ENCODE results near the gene PROM2.
A peak's percentile ranks its signal among the peaks of the same experiment; 100 is the strongest.

Gene PROM2

DNA sequence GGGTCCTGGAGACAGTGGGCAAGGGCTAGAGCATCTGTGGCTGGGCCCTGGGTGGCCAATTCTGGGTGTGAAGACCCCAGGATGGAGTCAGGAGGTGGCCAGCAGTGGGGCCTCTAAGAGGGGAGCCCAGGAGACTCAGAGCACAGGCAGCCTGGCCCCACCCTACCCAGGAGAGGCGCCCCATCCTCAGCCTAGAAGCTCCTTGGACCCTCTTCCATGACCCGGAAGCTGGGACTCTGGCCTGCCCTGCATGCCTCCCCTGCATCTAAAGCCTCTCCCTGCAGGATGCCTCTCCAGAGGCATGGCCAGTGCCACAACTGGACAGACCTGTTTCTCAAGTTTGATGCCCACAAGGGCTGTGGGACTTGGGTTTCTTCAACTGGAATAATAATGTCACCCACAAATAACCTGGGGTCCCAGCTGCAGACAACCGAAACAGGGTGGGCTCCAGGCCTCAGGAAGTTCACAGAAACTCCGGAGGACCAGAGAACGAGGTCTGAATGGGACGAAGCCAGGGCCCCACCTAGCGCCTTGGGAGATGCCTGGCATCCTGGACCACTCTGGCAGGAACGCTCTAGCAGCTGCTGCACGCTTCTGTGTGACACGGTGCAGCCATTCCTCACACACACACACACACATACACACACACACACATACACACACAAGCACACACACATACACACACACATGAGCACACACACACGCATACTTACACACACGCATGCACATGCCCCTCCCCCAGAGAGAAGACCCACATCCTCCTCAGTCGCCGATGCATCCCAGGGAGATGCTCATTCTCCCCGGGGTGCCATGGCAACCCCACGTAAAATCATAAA lies 39.3 kb downstream of the PROM2 start:
- no peaks in the 10 kb centered on the region for H3K27me3 ChIP-seq (ENCODE audit: low read length)
- no peak overlapping the region for H3K4me2 ChIP-seq (ENCODE audit: low read depth, low read length, poor library complexity, severe bottlenecking)
- H2AFZ ChIP-seq (ENCODE audit: low read depth, low read length, severe bottlenecking): no peak overlapping the region
- no peaks in the 10 kb centered on the region for H4K20me1 ChIP-seq (ENCODE audit: low read depth, low read length)
- H3K36me3 ChIP-seq (ENCODE audit: low read length): no peaks in the 10 kb centered on the region
- no peak overlapping the region for H3K27ac ChIP-seq (ENCODE audit: low read depth, low read length)
- H3K9me2 ChIP-seq (replicated peaks; ENCODE audit: insufficient read depth, low read length): no peaks in the 10 kb centered on the region
- H3F3A ChIP-seq (ENCODE audit: insufficient read depth): no peaks in the 10 kb centered on the region
- no peak overlapping the region for H3K4me3 ChIP-seq (ENCODE audit: insufficient read depth, low read length, poor library complexity, severe bottlenecking)
- H3K79me2 ChIP-seq (ENCODE audit: insufficient read depth, low read length): no peaks in the 10 kb centered on the region
- H3K9ac ChIP-seq (ENCODE audit: low read length): no peak overlapping the region
- H3K9me3 ChIP-seq (ENCODE audit: insufficient read depth, low read length): no peaks in the 10 kb centered on the region
- TF ChIP-seq, protein P1, sequence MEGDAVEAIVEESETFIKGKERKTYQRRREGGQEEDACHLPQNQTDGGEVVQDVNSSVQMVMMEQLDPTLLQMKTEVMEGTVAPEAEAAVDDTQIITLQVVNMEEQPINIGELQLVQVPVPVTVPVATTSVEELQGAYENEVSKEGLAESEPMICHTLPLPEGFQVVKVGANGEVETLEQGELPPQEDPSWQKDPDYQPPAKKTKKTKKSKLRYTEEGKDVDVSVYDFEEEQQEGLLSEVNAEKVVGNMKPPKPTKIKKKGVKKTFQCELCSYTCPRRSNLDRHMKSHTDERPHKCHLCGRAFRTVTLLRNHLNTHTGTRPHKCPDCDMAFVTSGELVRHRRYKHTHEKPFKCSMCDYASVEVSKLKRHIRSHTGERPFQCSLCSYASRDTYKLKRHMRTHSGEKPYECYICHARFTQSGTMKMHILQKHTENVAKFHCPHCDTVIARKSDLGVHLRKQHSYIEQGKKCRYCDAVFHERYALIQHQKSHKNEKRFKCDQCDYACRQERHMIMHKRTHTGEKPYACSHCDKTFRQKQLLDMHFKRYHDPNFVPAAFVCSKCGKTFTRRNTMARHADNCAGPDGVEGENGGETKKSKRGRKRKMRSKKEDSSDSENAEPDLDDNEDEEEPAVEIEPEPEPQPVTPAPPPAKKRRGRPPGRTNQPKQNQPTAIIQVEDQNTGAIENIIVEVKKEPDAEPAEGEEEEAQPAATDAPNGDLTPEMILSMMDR (IDR thresholded peaks at IDR 0.05; ENCODE audit: insufficient read depth, low read length, poor library complexity, severe bottlenecking): no peak
- no peak for TF ChIP-seq EZH2phosphoT487 (conservative IDR thresholded peaks at IDR 0.05; ENCODE audit: low read length)

DNA sequence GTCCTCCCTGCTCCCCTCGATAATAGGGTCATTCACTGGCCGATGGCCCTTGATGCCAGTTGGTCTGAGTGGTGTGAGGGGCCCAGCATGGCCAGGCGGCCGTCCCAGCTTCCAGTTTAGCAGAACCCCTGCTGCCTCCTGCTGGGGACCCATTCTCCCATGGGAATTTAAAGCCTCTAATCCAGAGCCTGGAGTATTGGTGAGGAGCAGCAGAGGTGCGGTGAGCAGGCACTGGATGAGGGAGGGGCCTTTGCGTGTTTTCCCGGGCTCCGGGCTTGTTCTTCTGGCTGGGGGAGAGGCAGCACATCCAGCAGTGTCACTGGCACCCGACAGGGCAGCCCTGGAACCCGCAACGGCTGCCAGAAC lies 40.3 kb downstream of the PROM2 start:
- H3K27me3 ChIP-seq (ENCODE audit: low read length): no peaks in the 10 kb centered on the region
- H2AFZ ChIP-seq (ENCODE audit: low read depth, low read length, severe bottlenecking): no peak overlapping the region
- no peak overlapping the region for H3K4me2 ChIP-seq (ENCODE audit: low read depth, low read length, poor library complexity, severe bottlenecking)
- no peaks in the 10 kb centered on the region for H3K79me2 ChIP-seq (ENCODE audit: insufficient read depth, low read length)
- no peaks in the 10 kb centered on the region for H4K20me1 ChIP-seq (ENCODE audit: low read depth, low read length)
- H3F3A ChIP-seq (ENCODE audit: insufficient read depth): no peaks in the 10 kb centered on the region
- no peak overlapping the region for H3K4me3 ChIP-seq (ENCODE audit: insufficient read depth, low read length, poor library complexity, severe bottlenecking)
- H3K9me3 ChIP-seq (ENCODE audit: insufficient read depth, low read length): no peaks in the 10 kb centered on the region
- no peaks in the 10 kb centered on the region for H3K9me2 ChIP-seq (replicated peaks; ENCODE audit: insufficient read depth, low read length)
- H3K27ac ChIP-seq (ENCODE audit: low read depth, low read length): no peak overlapping the region
- TF ChIP-seq, protein P1 (IDR thresholded peaks at IDR 0.05; ENCODE audit: insufficient read depth, low read length, poor library complexity, severe bottlenecking): no peak
- no peak for TF ChIP-seq EZH2phosphoT487 (conservative IDR thresholded peaks at IDR 0.05; ENCODE audit: low read length)
- no peaks in the 10 kb centered on the region for H3K36me3 ChIP-seq (ENCODE audit: low read length)
- H3K9ac ChIP-seq (ENCODE audit: low read length): no peak overlapping the region

DNA sequence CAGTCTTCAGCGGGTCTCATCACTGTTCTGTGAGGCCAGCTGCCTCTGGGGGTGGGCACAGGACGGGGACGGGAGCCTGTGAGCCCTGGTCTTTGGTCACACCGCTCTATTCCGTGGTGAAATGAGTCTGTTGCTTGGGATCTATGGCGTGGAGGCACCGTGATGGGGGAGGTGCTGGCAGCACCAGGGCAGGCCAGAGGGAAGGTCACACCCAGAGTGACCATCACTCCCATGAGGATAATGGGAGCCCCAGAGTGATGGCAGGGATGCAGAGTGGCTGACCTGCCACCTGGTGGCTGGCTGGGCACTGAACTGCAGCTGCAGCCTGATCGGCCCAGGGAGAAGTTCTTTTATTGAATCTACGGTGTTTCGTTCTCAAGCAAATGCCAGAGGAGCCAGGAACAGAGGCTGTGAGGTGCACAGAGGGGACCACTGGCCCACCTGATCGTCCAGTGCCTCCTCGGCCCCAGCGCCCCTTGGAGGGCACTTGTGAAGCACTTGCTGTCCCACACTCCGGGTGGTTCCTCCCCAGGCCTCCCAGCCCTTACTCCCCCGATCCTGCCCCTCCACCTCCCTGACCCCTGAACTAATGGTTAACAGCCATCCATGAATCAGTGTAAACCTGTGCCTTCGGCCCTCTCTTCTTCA lies 40.8 kb downstream of the PROM2 start:
- H3K36me3 ChIP-seq (ENCODE audit: low read length): no peaks in the 10 kb centered on the region
- no peaks in the 10 kb centered on the region for H4K20me1 ChIP-seq (ENCODE audit: low read depth, low read length)
- H3K4me2 ChIP-seq (ENCODE audit: low read depth, low read length, poor library complexity, severe bottlenecking): no peak overlapping the region
- H3K9ac ChIP-seq (ENCODE audit: low read length): no peak overlapping the region
- H2AFZ ChIP-seq (ENCODE audit: low read depth, low read length, severe bottlenecking): no peak overlapping the region
- H3K9me3 ChIP-seq (ENCODE audit: insufficient read depth, low read length): no peaks in the 10 kb centered on the region
- no peaks in the 10 kb centered on the region for H3K79me2 ChIP-seq (ENCODE audit: insufficient read depth, low read length)
- no peak overlapping the region for H3K4me3 ChIP-seq (ENCODE audit: insufficient read depth, low read length, poor library complexity, severe bottlenecking)
- H3K9me2 ChIP-seq (replicated peaks; ENCODE audit: insufficient read depth, low read length): no peaks in the 10 kb centered on the region
- no peak overlapping the region for H3K27ac ChIP-seq (ENCODE audit: low read depth, low read length)
- TF ChIP-seq, protein P1 (IDR thresholded peaks at IDR 0.05; ENCODE audit: insufficient read depth, low read length, poor library complexity, severe bottlenecking): peak; percentile 34
- TF ChIP-seq EZH2phosphoT487 (conservative IDR thresholded peaks at IDR 0.05; ENCODE audit: low read length): no peak
- H3F3A ChIP-seq (ENCODE audit: insufficient read depth): no peaks in the 10 kb centered on the region
- no peaks in the 10 kb centered on the region for H3K27me3 ChIP-seq (ENCODE audit: low read length)

All from SU-DHL-6 (cell line).